Right lobe of liver (tissue), 6 donors: Measurements from ENCODE around the gene TGFBR3. TPM values are rescaled to one million over a fixed set of nuclear protein-coding genes. Genes with fewer than 3 reads are reported as not detected.
A peak's percentile ranks its signal among the peaks of the same experiment; 100 is the strongest.

Experiments
- ATAC-seq, 4 donors: fragments of 200-7000 bp; cut with Tn5 transposase; one replicate each; pipeline ENCODE4 v1.9.1; 2020; ENCODE audit warnings: mild to moderate bottlenecking in 4 of 4, moderate library complexity in 4 of 4
- DNase-seq, 3 donors: peaks; one replicate each; pipeline ENCODE4 v3.0.0-alpha.2; 2020
- H3K27ac ChIP-seq, 3 donors: fragments of 200-600 bp; one replicate each; pipeline ENCODE4 v1.8.0; 2022
- H3K27me3 ChIP-seq, 2 donors: fragments of 200-600 bp; one replicate each; pipeline ENCODE4 v1.8.0; 2022
- H3K36me3 ChIP-seq, 4 donors: fragments of 200-600 bp; sonication (generic) in 1 of 4; one replicate each; pipeline versions ENCODE4 v1.5.1 to v1.8.0; 2017 to 2022; ENCODE audit warnings: control low read depth in 1 of 4
- H3K4me1 ChIP-seq, 4 donors: fragments of 200-600 bp; sonication (generic) in 1 of 4; one replicate each; pipeline versions ENCODE4 v1.5.1 to v1.8.0; 2017 to 2022; ENCODE audit warnings: control low read depth in 1 of 4
- H3K4me3 ChIP-seq, 3 donors: fragments of 200-600 bp; one replicate each; pipeline ENCODE4 v1.8.0; 2022
- H3K9me3 ChIP-seq, 4 donors: fragments of 200-600 bp; sonication (generic) in 1 of 4; one replicate each; pipeline versions ENCODE4 v1.5.1 to v1.8.0; 2017 to 2022; ENCODE audit warnings: control low read depth in 1 of 4
- POLR2A ChIP-seq: fragments of 450-650 bp; IDR thresholded peaks from one replicate; pipeline ENCODE4 v1.6.1; 2017; ENCODE audit warnings: antibody characterized with exemption, mild to moderate bottlenecking
- WGBS: methylation state at CpG from one replicate; pipeline ENCODE4 v1.1.6; 2018; ENCODE audit warnings: low coverage, low lambda C conversion rate; ENCODE audit not compliant: insufficient coverage; ENCODE audit errors: missing lambda C conversion rate; 5-methylcytosine and 5-hydroxymethylcytosine counted together
- intact Hi-C, 2 donors: fragments of 100-400 bp; cut with DNase I; formaldehyde crosslinking; loops; one replicate each; pipeline versions ENCODE4 v1.11.2 to v1.14.1; 2022
- total RNA-seq, 6 experiments: library from RNA; depleted of rRNA in 2 of 6; stranded (reverse); fragments of >200 nt in 2 of 6; fragmentation: NEBNext Ultra II Directional in 3 of 6; extraction: Animal tissue kit (Norgen Biotek cat#: 25700) in 3 of 6; gene quantifications; one replicate each; pipeline versions ENCODE4 v1.1.0 to v1.2.4, GENCODE V29; 2016 to 2023
- TF ChIP-seq, protein P1 (sequence below), 4 donors: fragments of 200-600 bp in 3 of 4; fragments of 450-650 bp in 1 of 4; IDR thresholded peaks; one replicate each; pipeline versions ENCODE4 v1.5.1 to v1.8.0; 2016 to 2022; ENCODE audit warnings: antibody characterized with exemption in 4 of 4, mild to moderate bottlenecking in 2 of 4
- donor health status: DM: no; HTN: yes; CAD: no.
- donor health status: DM: no; HTN: no; CAD: no.
- donor health status: DM: no; HTN: no; CAD: no.
- donor health status: DM: no; HTN: yes; CAD: no.
- donor health status: DM: no; HTN: yes; CAD: no.

TGFBR3 gene
- total RNA-seq, 6 experiments from 2014 or later: 9.0 to 32.3 (median 18.1) TPM

DNA sequence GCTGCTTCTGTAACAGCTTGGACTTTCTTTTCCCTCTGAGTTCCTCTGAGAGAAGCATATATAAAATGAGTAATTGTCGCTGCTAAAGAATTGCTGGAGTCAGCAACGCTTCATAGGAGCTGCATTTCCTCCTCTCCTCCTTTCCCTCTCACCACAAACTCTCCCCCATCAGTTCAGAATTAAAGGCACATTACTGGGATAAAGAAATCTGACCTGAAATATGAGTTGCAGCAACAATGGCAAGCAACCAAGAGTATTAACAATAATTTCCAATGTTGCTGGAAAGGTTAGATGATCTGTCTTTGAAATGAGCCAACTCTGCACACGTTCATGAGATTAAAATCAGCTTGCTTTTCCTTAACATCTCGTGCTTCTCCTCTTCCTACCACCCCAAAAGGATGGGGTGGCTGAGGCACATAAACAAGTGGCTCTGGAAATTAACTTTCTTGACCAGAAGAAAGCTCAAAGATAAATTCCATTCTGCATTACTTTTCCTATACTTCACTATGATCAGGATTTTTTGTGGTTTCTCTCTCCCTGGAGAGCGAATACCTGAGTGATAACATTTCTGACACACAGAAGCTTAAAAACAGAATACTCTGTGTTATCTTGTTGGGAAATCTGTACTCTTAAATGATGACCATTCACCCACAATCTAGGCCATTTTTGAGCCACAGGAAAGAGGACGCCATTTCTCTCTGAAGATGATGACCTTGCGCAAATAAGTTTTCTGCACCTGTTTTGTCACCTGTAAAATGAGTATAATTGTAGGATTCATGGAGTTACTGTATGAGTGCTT, 90.2 kb downstream of the TGFBR3 start:
- no peaks in the 10 kb centered on the region for H3K27me3 ChIP-seq
- no peaks in the 10 kb centered on the region for H3K36me3 ChIP-seq

DNA sequence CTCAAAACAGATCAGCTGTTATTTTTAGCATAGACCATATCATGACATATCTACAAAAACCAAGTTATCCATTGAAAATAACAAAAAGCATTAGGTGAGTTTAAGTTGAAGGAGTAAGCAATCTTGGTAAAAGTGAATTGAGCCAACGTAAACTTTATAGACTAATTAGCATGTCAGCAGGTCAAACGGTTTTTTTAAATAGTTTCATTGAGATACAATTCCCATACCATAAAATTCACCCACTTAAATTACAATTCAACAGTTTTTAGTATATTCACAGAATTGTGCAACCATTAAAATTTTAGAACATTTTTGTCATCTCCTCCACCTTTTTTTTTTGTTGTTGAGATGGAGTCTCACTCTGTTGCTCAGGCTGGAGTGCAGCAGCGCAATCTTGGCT, 92.1 kb downstream of the TGFBR3 start:
- no peaks in the 10 kb centered on the region for H3K36me3 ChIP-seq
- no peak overlapping the region for H3K27ac ChIP-seq
- 87% methylated on average over 3 of the region's 3 CpGs for WGBS
- intact Hi-C loops: no loop called here
- no peaks in the 10 kb centered on the region for H3K27me3 ChIP-seq
- no peaks in the 10 kb centered on the region for H3K9me3 ChIP-seq
- TF ChIP-seq, protein P1, sequence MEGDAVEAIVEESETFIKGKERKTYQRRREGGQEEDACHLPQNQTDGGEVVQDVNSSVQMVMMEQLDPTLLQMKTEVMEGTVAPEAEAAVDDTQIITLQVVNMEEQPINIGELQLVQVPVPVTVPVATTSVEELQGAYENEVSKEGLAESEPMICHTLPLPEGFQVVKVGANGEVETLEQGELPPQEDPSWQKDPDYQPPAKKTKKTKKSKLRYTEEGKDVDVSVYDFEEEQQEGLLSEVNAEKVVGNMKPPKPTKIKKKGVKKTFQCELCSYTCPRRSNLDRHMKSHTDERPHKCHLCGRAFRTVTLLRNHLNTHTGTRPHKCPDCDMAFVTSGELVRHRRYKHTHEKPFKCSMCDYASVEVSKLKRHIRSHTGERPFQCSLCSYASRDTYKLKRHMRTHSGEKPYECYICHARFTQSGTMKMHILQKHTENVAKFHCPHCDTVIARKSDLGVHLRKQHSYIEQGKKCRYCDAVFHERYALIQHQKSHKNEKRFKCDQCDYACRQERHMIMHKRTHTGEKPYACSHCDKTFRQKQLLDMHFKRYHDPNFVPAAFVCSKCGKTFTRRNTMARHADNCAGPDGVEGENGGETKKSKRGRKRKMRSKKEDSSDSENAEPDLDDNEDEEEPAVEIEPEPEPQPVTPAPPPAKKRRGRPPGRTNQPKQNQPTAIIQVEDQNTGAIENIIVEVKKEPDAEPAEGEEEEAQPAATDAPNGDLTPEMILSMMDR (IDR thresholded peaks at IDR 0.05): no peak
- no peak for TF ChIP-seq POLR2A
- peaks cover 0 to 4% (median 0%) of the 10 kb centered on the region in 4 donors for H3K4me1 ChIP-seq
- no peak for DNase-seq
- H3K4me3 ChIP-seq: no peak overlapping the region
- no peak for ATAC-seq

More for the DNA sequence above, 90.2 kb downstream of the TGFBR3 start:
- H3K4me1 ChIP-seq: peaks cover 0 to 4% (median 0%) of the 10 kb centered on the region in 4 donors
- H3K4me3 ChIP-seq: no peak overlapping the region
- H3K27ac ChIP-seq: no peak overlapping the region
- 69% methylated on average over 7 of the region's 7 CpGs for WGBS
- intact Hi-C loops: no loop called here
- no peaks in the 10 kb centered on the region for H3K9me3 ChIP-seq
- TF ChIP-seq, protein P1 (IDR thresholded peaks at IDR 0.05): no peak
- no peak for TF ChIP-seq POLR2A
- ATAC-seq (peak in 1 of 4 donors; percentile 18), DNase-seq (no peak)

DNA sequence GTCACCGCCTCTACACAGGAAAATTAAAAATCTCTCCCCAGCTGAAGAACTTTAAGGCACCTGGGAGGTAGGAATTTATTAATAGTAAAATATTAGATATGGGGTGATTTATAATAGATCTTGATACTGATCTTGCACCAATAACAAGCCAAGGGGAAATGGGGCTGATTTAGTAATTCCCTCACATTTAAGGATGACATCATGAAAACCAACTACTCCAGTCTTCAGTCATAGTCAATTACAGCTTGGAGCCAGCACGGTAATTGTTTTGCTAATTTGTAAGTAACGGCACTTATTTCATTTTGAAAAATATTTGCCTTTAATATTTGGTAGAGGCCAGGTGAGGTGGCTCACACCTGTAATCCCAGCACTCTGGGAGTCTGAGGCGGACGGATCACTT, 92.8 kb downstream of the TGFBR3 start:
- Histone ChIP-seq H3K27me3 (no peaks in the 10 kb centered on the region), H3K4me3 (no peak overlapping the region), H3K9me3 (no peaks in the 10 kb centered on the region), H3K27ac (peak overlapping the region in 1 of 3 donors; percentile 16), H3K4me1 (peaks cover 0 to 4% (median 0%) of the 10 kb centered on the region in 4 donors), H3K36me3 (no peaks in the 10 kb centered on the region)
- no peak for ATAC-seq
- 92% methylated on average over 5 of the region's 5 CpGs for WGBS
- intact Hi-C loops: no loop called here
- TF ChIP-seq, protein P1 (IDR thresholded peaks at IDR 0.05): no peak
- no peak for DNase-seq

DNA sequence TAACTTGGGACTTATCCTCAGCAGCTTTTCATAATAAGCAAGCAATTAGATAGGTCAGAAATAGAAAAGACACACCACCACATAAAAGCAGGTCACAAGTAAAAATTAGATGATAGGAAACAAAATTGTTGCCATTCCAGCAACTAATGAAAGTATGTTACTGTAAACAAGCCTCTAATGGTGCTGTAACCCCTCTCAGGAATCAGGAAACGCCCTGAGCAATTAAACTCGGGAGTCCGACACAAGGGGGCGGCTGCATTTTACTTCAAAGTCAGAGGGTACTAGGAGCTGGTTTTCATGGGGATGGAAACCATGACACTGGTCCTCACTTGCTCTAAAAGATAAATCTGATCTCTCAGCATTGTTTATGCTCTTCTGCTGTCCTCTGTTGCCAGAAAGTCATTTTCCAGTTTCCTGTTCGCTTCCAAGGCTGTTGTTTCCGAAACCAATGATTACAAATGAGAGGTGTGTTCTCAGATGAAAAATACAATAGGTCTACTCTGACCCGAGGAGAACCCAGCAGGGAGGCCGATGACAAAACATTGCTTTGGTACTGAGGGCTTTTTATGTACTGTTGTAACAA, 93.4 kb downstream of the TGFBR3 start:
- H3K27ac ChIP-seq: peak overlapping the region in 1 of 3 donors; percentile 16
- TF ChIP-seq, protein P1 (IDR thresholded peaks at IDR 0.05): no peak
- no peak for TF ChIP-seq POLR2A
- ATAC-seq: peak; percentile 38 to 66 (median 42)
- H3K27me3 ChIP-seq: no peaks in the 10 kb centered on the region
- WGBS: 63% methylated on average over 7 of the region's 8 CpGs
- no peak overlapping the region for H3K4me3 ChIP-seq
- H3K9me3 ChIP-seq: no peaks in the 10 kb centered on the region
- peaks cover 0 to 4% (median 0%) of the 10 kb centered on the region in 4 donors for H3K4me1 ChIP-seq
- H3K36me3 ChIP-seq: no peaks in the 10 kb centered on the region
- DNase-seq: no peak
- intact Hi-C loops: no loop called here
